GM12892 (cell line): ENCODE data around the gene COMMD3. TPM values are rescaled to one million over a fixed set of nuclear protein-coding genes. Genes with fewer than 3 reads are reported as not detected.
A peak's percentile ranks its signal among the peaks of the same experiment; 100 is the strongest.

Experiments
- DNase-seq: peaks from one replicate; pipeline ENCODE4 v3.0.0; 2011; ENCODE audit not compliant: insufficient read length
- FAIRE-seq: peaks from 2 replicates; lab custom pipeline; 2011; peaks lifted over from hg19 to GRCh38; lab: Jason Lieb, UNC
- POLR2A ChIP-seq: IDR thresholded peaks from 2 replicates; pipeline ENCODE4 v1.6.1; 2011; ENCODE audit warnings: low read depth, low read length, control low read depth
- POLR2AphosphoS5 ChIP-seq: IDR thresholded peaks from 2 replicates; pipeline ENCODE4 v1.6.1; 2011; ENCODE audit warnings: low read depth, low read length, control low read depth
- TAF1 ChIP-seq: IDR thresholded peaks from 2 replicates; pipeline ENCODE4 v1.6.1; 2011; ENCODE audit warnings: low read depth, mild to moderate bottlenecking, control low read depth, low read length, borderline replicate concordance
- polyA plus RNA-seq: library from polyadenylated mRNA; unstranded; fragments of >200 nt; gene quantifications from one replicate; pipeline ENCODE4 v1.2.1, GENCODE V29; 2012; ENCODE audit warnings: missing spikeins, inconsistent platforms; ENCODE audit not compliant: missing spikeins

COMMD3 gene
- polyA plus RNA-seq, result 111 TPM

- peak; percentile 98 for FAIRE-seq
- peak; percentile 89 for TF ChIP-seq POLR2AphosphoS5
- peak; percentile 94 for TF ChIP-seq POLR2A
- TF ChIP-seq TAF1, result peak; percentile 29; the same call in 1 of the 2 replicates
Measured at GRCh38 chr10:22316286-22317075, at the start of gene COMMD3. Gene COMMD3 (plus strand): TSS chr10:22316388. CDS start chr10:22316418, 30 bp downstream.

GRCh38 chr10:22268503-22268902 lies 47.7 kb upstream of the COMMD3 start:
- FAIRE-seq (no peak), DNase-seq (no peak)
- TF ChIP-seq POLR2A, result no peak
- no peak for TF ChIP-seq TAF1

More at GRCh38 chr10:22316286-22317075, at the start of gene COMMD3:
- DNase-seq, result no peak

- TF ChIP-seq POLR2A (no peak), POLR2AphosphoS5 (no peak)
- no peak for FAIRE-seq
- DNase-seq, result no peak
Measured at GRCh38 chr10:22271786-22272185, 44.4 kb upstream of the COMMD3 start.

- DNase-seq (no peak), FAIRE-seq (no peak)
- TF ChIP-seq TAF1 (no peak), POLR2A (no peak), POLR2AphosphoS5 (no peak)
Measured at GRCh38 chr10:22278441-22278782, 37.8 kb upstream of the COMMD3 start.

GRCh38 chr10:22280078-22280477 lies 36.1 kb upstream of the COMMD3 start:
- TF ChIP-seq POLR2A (no peak), TAF1 (no peak), POLR2AphosphoS5 (no peak)
- FAIRE-seq, result no peak
- DNase-seq, result no peak

GRCh38 chr10:22285130-22285529 lies 31.1 kb upstream of the COMMD3 start:
- DNase-seq, result no peak
- no peak for FAIRE-seq
- TF ChIP-seq TAF1, result no peak
- TF ChIP-seq POLR2AphosphoS5, result no peak
- no peak for TF ChIP-seq POLR2A

GRCh38 chr10:22293747-22294404 lies 22.3 kb upstream of the COMMD3 start:
- no peak for DNase-seq
- FAIRE-seq, result no peak
- no peak for TF ChIP-seq POLR2A
- no peak for TF ChIP-seq POLR2AphosphoS5
- TF ChIP-seq TAF1, result no peak

GRCh38 chr10:22294694-22295093 lies 21.5 kb upstream of the COMMD3 start:
- TF ChIP-seq POLR2AphosphoS5 (no peak), TAF1 (no peak), POLR2A (no peak)
- DNase-seq (no peak), FAIRE-seq (no peak)

- no peak for DNase-seq
- TF ChIP-seq POLR2A (no peak), POLR2AphosphoS5 (no peak), TAF1 (no peak)
- no peak for FAIRE-seq
Measured at GRCh38 chr10:22301193-22301592, 15.0 kb upstream of the COMMD3 start.

- TF ChIP-seq POLR2AphosphoS5 (no peak), POLR2A (no peak)
- DNase-seq (no peak), FAIRE-seq (no peak)
Measured at GRCh38 chr10:22303461-22303860, 12.7 kb upstream of the COMMD3 start.

- FAIRE-seq (no peak), DNase-seq (no peak)
- TF ChIP-seq TAF1 (no peak), POLR2AphosphoS5 (no peak), POLR2A (no peak)
Measured at GRCh38 chr10:22305721-22306120, 10.5 kb upstream of the COMMD3 start.

- FAIRE-seq (peak; percentile 78), DNase-seq (peak; percentile 17)
- TF ChIP-seq POLR2AphosphoS5, result no peak
- no peak for TF ChIP-seq TAF1
- no peak for TF ChIP-seq POLR2A
Measured at GRCh38 chr10:22308390-22308789, 7.8 kb upstream of the COMMD3 start.
